ENCODE measurements around the gene DOCK2.

Gene DOCK2

GRCh38 chr5:169889572-169889971, 252.5 kb downstream of the DOCK2 start:
- H3K9me3 ChIP-seq (ENCODE audit: control insufficient read depth in 5 of 5, low read length in 5 of 5) = no peaks in the 10 kb centered on the region

GRCh38 chr5:169893010-169893409, 255.9 kb downstream of the DOCK2 start:
- no peak overlapping the region for H3K27ac ChIP-seq (ENCODE audit: low read depth, low read length)
- H3K27me3 ChIP-seq (ENCODE audit: control insufficient read depth in 5 of 5, insufficient read depth in 4 of 5, low read length in 5 of 5) = no peaks in the 10 kb centered on the region
- H3K4me1 ChIP-seq (ENCODE audit: control insufficient read depth in 5 of 5, insufficient read depth in 5 of 5, low read length in 5 of 5) = peaks cover 0 to 11% (median 10%) of the 10 kb centered on the region in 5 donors
- H3K9ac ChIP-seq (ENCODE audit: low read length in 5 of 5) = no peak overlapping the region
- H3K36me3 ChIP-seq (ENCODE audit: control insufficient read depth in 5 of 5, insufficient read depth in 5 of 5, low read length in 5 of 5) = no peaks in the 10 kb centered on the region
- H3K9me3 ChIP-seq (ENCODE audit: control insufficient read depth in 5 of 5, low read length in 5 of 5) = no peaks in the 10 kb centered on the region
- no peak overlapping the region for H3K4me3 ChIP-seq (ENCODE audit: low read depth in 1 of 5, low read length in 5 of 5)

More at GRCh38 chr5:169889572-169889971, 252.5 kb downstream of the DOCK2 start:
- Histone ChIP-seq H3K27me3 (ENCODE audit: control insufficient read depth in 5 of 5, insufficient read depth in 4 of 5, low read length in 5 of 5) (no peaks in the 10 kb centered on the region), H3K4me3 (ENCODE audit: low read depth in 1 of 5, low read length in 5 of 5) (no peak overlapping the region), H3K36me3 (ENCODE audit: control insufficient read depth in 5 of 5, insufficient read depth in 5 of 5, low read length in 5 of 5) (no peaks in the 10 kb centered on the region), H3K4me1 (ENCODE audit: control insufficient read depth in 5 of 5, insufficient read depth in 5 of 5, low read length in 5 of 5) (no peaks in the 10 kb centered on the region), H3K9ac (ENCODE audit: low read length in 5 of 5) (no peak overlapping the region), H3K27ac (ENCODE audit: low read depth, low read length) (no peak overlapping the region)

GRCh38 chr5:169893571-169893970, 256.5 kb downstream of the DOCK2 start:
- H3K27ac ChIP-seq (ENCODE audit: low read depth, low read length) = no peak overlapping the region
- H3K36me3 ChIP-seq (ENCODE audit: control insufficient read depth in 5 of 5, insufficient read depth in 5 of 5, low read length in 5 of 5) = no peaks in the 10 kb centered on the region
- no peak overlapping the region for H3K9ac ChIP-seq (ENCODE audit: low read length in 5 of 5)
- peaks cover 0 to 11% (median 10%) of the 10 kb centered on the region in 5 donors for H3K4me1 ChIP-seq (ENCODE audit: control insufficient read depth in 5 of 5, insufficient read depth in 5 of 5, low read length in 5 of 5)
- no peaks in the 10 kb centered on the region for H3K27me3 ChIP-seq (ENCODE audit: control insufficient read depth in 5 of 5, insufficient read depth in 4 of 5, low read length in 5 of 5)
- H3K4me3 ChIP-seq (ENCODE audit: low read depth in 1 of 5, low read length in 5 of 5) = no peak overlapping the region
- no peaks in the 10 kb centered on the region for H3K9me3 ChIP-seq (ENCODE audit: control insufficient read depth in 5 of 5, low read length in 5 of 5)

GRCh38 chr5:169895926-169896325, 258.9 kb downstream of the DOCK2 start:
- no peaks in the 10 kb centered on the region for H3K36me3 ChIP-seq (ENCODE audit: control insufficient read depth in 5 of 5, insufficient read depth in 5 of 5, low read length in 5 of 5)
- H3K4me3 ChIP-seq (ENCODE audit: low read depth in 1 of 5, low read length in 5 of 5) = no peak overlapping the region
- H3K4me1 ChIP-seq (ENCODE audit: control insufficient read depth in 5 of 5, insufficient read depth in 5 of 5, low read length in 5 of 5) = peaks cover 0 to 11% (median 10%) of the 10 kb centered on the region in 5 donors
- no peaks in the 10 kb centered on the region for H3K9me3 ChIP-seq (ENCODE audit: control insufficient read depth in 5 of 5, low read length in 5 of 5)
- H3K27me3 ChIP-seq (ENCODE audit: control insufficient read depth in 5 of 5, insufficient read depth in 4 of 5, low read length in 5 of 5) = no peaks in the 10 kb centered on the region
- H3K9ac ChIP-seq (ENCODE audit: low read length in 5 of 5) = no peak overlapping the region
- H3K27ac ChIP-seq (ENCODE audit: low read depth, low read length) = no peak overlapping the region

GRCh38 chr5:169897481-169897880, 260.4 kb downstream of the DOCK2 start:
- no peak overlapping the region for H3K27ac ChIP-seq (ENCODE audit: low read depth, low read length)
- no peaks in the 10 kb centered on the region for H3K27me3 ChIP-seq (ENCODE audit: control insufficient read depth in 5 of 5, insufficient read depth in 4 of 5, low read length in 5 of 5)
- H3K36me3 ChIP-seq (ENCODE audit: control insufficient read depth in 5 of 5, insufficient read depth in 5 of 5, low read length in 5 of 5) = no peaks in the 10 kb centered on the region
- no peak overlapping the region for H3K4me3 ChIP-seq (ENCODE audit: low read depth in 1 of 5, low read length in 5 of 5)
- no peaks in the 10 kb centered on the region for H3K9me3 ChIP-seq (ENCODE audit: control insufficient read depth in 5 of 5, low read length in 5 of 5)
- peaks cover 0 to 11% (median 10%) of the 10 kb centered on the region in 5 donors for H3K4me1 ChIP-seq (ENCODE audit: control insufficient read depth in 5 of 5, insufficient read depth in 5 of 5, low read length in 5 of 5)
- H3K9ac ChIP-seq (ENCODE audit: low read length in 5 of 5) = no peak overlapping the region

GRCh38 chr5:169901896-169902295, 264.8 kb downstream of the DOCK2 start:
- H3K9ac ChIP-seq (ENCODE audit: low read length in 5 of 5) = no peak overlapping the region
- no peak overlapping the region for H3K4me3 ChIP-seq (ENCODE audit: low read depth in 1 of 5, low read length in 5 of 5)
- no peaks in the 10 kb centered on the region for H3K36me3 ChIP-seq (ENCODE audit: control insufficient read depth in 5 of 5, insufficient read depth in 5 of 5, low read length in 5 of 5)
- no peak overlapping the region for H3K27ac ChIP-seq (ENCODE audit: low read depth, low read length)
- H3K27me3 ChIP-seq (ENCODE audit: control insufficient read depth in 5 of 5, insufficient read depth in 4 of 5, low read length in 5 of 5) = no peaks in the 10 kb centered on the region
- no peaks in the 10 kb centered on the region for H3K9me3 ChIP-seq (ENCODE audit: control insufficient read depth in 5 of 5, low read length in 5 of 5)
- no peaks in the 10 kb centered on the region for H3K4me1 ChIP-seq (ENCODE audit: control insufficient read depth in 5 of 5, insufficient read depth in 5 of 5, low read length in 5 of 5)

GRCh38 chr5:169904059-169904458, 267.0 kb downstream of the DOCK2 start:
- Histone ChIP-seq H3K27ac (ENCODE audit: low read depth, low read length) (no peak overlapping the region), H3K27me3 (ENCODE audit: control insufficient read depth in 5 of 5, insufficient read depth in 4 of 5, low read length in 5 of 5) (no peaks in the 10 kb centered on the region), H3K4me1 (ENCODE audit: control insufficient read depth in 5 of 5, insufficient read depth in 5 of 5, low read length in 5 of 5) (no peaks in the 10 kb centered on the region), H3K36me3 (ENCODE audit: control insufficient read depth in 5 of 5, insufficient read depth in 5 of 5, low read length in 5 of 5) (no peaks in the 10 kb centered on the region), H3K9me3 (ENCODE audit: control insufficient read depth in 5 of 5, low read length in 5 of 5) (no peaks in the 10 kb centered on the region), H3K9ac (ENCODE audit: low read length in 5 of 5) (no peak overlapping the region), H3K4me3 (ENCODE audit: low read depth in 1 of 5, low read length in 5 of 5) (no peak overlapping the region)

- Histone ChIP-seq H3K27me3 (ENCODE audit: control insufficient read depth in 5 of 5, insufficient read depth in 4 of 5, low read length in 5 of 5) (no peaks in the 10 kb centered on the region), H3K4me1 (ENCODE audit: control insufficient read depth in 5 of 5, insufficient read depth in 5 of 5, low read length in 5 of 5) (no peaks in the 10 kb centered on the region), H3K36me3 (ENCODE audit: control insufficient read depth in 5 of 5, insufficient read depth in 5 of 5, low read length in 5 of 5) (no peaks in the 10 kb centered on the region), H3K9ac (ENCODE audit: low read length in 5 of 5) (no peak overlapping the region), H3K9me3 (ENCODE audit: control insufficient read depth in 5 of 5, low read length in 5 of 5) (no peaks in the 10 kb centered on the region), H3K27ac (ENCODE audit: low read depth, low read length) (no peak overlapping the region), H3K4me3 (ENCODE audit: low read depth in 1 of 5, low read length in 5 of 5) (no peak overlapping the region)
Observed at GRCh38 chr5:169904508-169904907, 267.4 kb downstream of the DOCK2 start.

GRCh38 chr5:169905017-169905416, 267.9 kb downstream of the DOCK2 start:
- Histone ChIP-seq H3K27ac (ENCODE audit: low read depth, low read length) (no peak overlapping the region), H3K27me3 (ENCODE audit: control insufficient read depth in 5 of 5, insufficient read depth in 4 of 5, low read length in 5 of 5) (no peaks in the 10 kb centered on the region), H3K4me1 (ENCODE audit: control insufficient read depth in 5 of 5, insufficient read depth in 5 of 5, low read length in 5 of 5) (no peaks in the 10 kb centered on the region), H3K9me3 (ENCODE audit: control insufficient read depth in 5 of 5, low read length in 5 of 5) (no peaks in the 10 kb centered on the region), H3K9ac (ENCODE audit: low read length in 5 of 5) (no peak overlapping the region), H3K36me3 (ENCODE audit: control insufficient read depth in 5 of 5, insufficient read depth in 5 of 5, low read length in 5 of 5) (no peaks in the 10 kb centered on the region), H3K4me3 (ENCODE audit: low read depth in 1 of 5, low read length in 5 of 5) (no peak overlapping the region)

- no peak overlapping the region for H3K9ac ChIP-seq (ENCODE audit: low read length in 5 of 5)
- no peaks in the 10 kb centered on the region for H3K9me3 ChIP-seq (ENCODE audit: control insufficient read depth in 5 of 5, low read length in 5 of 5)
- no peak overlapping the region for H3K4me3 ChIP-seq (ENCODE audit: low read depth in 1 of 5, low read length in 5 of 5)
- H3K27ac ChIP-seq (ENCODE audit: low read depth, low read length) = no peak overlapping the region
- no peaks in the 10 kb centered on the region for H3K36me3 ChIP-seq (ENCODE audit: control insufficient read depth in 5 of 5, insufficient read depth in 5 of 5, low read length in 5 of 5)
- H3K4me1 ChIP-seq (ENCODE audit: control insufficient read depth in 5 of 5, insufficient read depth in 5 of 5, low read length in 5 of 5) = no peaks in the 10 kb centered on the region
- H3K27me3 ChIP-seq (ENCODE audit: control insufficient read depth in 5 of 5, insufficient read depth in 4 of 5, low read length in 5 of 5) = no peaks in the 10 kb centered on the region
Observed at GRCh38 chr5:169906745-169907649, 269.9 kb downstream of the DOCK2 start.

Measured in subcutaneous abdominal adipose tissue (tissue), 5 donors.